Endothelial cell of umbilical vein (primary cell): ENCODE results near the gene TIRAP.

Experiments
- CTCF ChIP-seq, 2 donors: IDR thresholded peaks; 1 replicate in 1 of 2; 2 replicates in 1 of 2; pipeline ENCODE4 v1.5.1; 2011; ENCODE audit warnings: low read length in 2 of 2, mild to moderate bottlenecking in 2 of 2, moderate library complexity in 2 of 2, control low read depth in 1 of 2, inconsistent platforms in 1 of 2, low read depth in 1 of 2; ENCODE audit not compliant: insufficient read depth in 1 of 2; ENCODE audit errors: extremely low read depth in 1 of 2
- EZH2 ChIP-seq: IDR thresholded peaks from 2 replicates; pipeline ENCODE4 v1.6.1; 2012; ENCODE audit warnings: borderline replicate concordance, low read depth, mild to moderate bottlenecking, moderate library complexity, low read length, inconsistent platforms; ENCODE audit not compliant: severe bottlenecking
- FOS ChIP-seq: IDR thresholded peaks from 2 replicates; pipeline ENCODE4 v1.6.1; 2011; ENCODE audit warnings: mild to moderate bottlenecking, low read length, moderate library complexity, borderline replicate concordance; ENCODE audit not compliant: insufficient read depth
- GATA2 ChIP-seq: IDR thresholded peaks from 2 replicates; pipeline ENCODE4 v1.7.0; 2011; ENCODE audit warnings: low read depth, mild to moderate bottlenecking, moderate library complexity, mixed read lengths, low read length; ENCODE audit not compliant: insufficient read length, insufficient read depth
- JUN ChIP-seq: IDR thresholded peaks from 2 replicates; pipeline ENCODE4 v1.6.1; 2011; ENCODE audit warnings: borderline replicate concordance, low read depth; ENCODE audit not compliant: insufficient read length, insufficient read depth
- POLR2A ChIP-seq: IDR thresholded peaks from 2 replicates; pipeline ENCODE4 v1.6.1; 2012; ENCODE audit warnings: low read depth, mild to moderate bottlenecking, control low read depth, low read length
- POLR2AphosphoS5 ChIP-seq: IDR thresholded peaks from 2 replicates; pipeline ENCODE4 v1.6.1; 2012; ENCODE audit warnings: low read depth, mild to moderate bottlenecking, control low read depth, low read length, moderate library complexity; ENCODE audit not compliant: insufficient read depth

DNA sequence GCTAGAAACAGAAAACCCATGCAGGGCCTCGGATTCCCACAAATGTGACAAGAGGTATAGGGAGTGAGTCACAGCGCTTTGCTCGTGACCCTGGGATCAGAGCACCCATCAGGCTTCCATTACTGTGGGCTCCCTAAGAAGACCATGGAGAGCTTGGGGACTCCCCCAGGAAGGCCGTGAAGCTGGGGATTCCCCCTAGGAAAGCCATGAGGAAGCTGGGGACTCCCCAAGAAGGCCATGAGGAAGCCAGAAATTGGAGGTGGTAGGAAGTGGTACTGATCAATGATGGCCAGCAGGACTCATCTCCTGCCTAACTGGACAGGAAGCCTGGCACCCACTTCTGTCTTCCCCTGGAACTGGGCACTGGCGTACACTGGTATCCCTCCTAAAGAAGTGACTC is 10.8 kb downstream of the TIRAP start:
- no peak for TF ChIP-seq EZH2
- no peak for TF ChIP-seq CTCF (IDR thresholded peaks at IDR 0.05; ENCODE audit: extremely low read depth in 1 of 2, insufficient read depth in 1 of 2, low read depth in 1 of 2, low read length in 2 of 2)
- no peak for TF ChIP-seq GATA2
- TF ChIP-seq POLR2AphosphoS5: no peak
- no peak for TF ChIP-seq FOS
- TF ChIP-seq POLR2A: no peak
- no peak for TF ChIP-seq JUN
